Measurements from ENCODE around the gene PDE4B. TPM values are rescaled to one million over a fixed set of nuclear protein-coding genes. Genes with fewer than 3 reads are reported as not detected.

The PDE4B gene
- total and polyA plus RNA-seq, 12 donors: 1.2 to 14.9 (median 3.9) TPM

DNA sequence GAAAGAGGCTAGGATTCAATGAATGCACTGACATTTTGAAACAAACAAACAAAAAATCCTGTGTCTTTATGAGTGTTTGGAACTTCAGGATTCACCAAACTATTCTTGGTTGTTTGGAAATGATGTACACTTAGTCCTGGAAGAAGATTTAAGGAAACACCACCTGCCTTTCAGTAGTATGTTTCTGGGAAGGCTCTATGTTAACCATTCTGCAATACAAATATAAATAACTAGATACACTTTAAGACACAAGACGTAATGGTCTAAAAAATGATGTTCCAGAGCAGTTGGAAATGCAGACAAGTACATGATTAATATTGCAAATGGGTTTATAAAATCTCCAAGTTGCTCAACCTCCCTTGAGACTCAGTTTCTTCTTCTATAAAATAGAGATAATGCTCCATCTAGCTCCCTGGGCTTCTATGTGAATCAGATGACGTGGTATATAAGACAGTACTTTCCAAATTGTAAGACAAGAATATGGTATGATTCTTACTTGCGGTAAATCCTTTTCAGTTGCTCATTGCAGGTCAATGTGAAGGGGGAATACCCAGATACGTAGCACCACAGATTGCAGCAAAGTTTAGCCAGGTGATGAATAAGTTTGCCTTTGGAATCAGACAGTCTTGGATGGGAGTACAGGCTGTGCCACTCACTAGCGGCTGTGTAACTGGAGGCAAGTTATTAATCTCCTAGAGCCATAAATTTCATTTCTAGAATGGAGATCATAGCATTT, 516.5 kb downstream of the PDE4B start:
- TF ChIP-seq, protein P1, sequence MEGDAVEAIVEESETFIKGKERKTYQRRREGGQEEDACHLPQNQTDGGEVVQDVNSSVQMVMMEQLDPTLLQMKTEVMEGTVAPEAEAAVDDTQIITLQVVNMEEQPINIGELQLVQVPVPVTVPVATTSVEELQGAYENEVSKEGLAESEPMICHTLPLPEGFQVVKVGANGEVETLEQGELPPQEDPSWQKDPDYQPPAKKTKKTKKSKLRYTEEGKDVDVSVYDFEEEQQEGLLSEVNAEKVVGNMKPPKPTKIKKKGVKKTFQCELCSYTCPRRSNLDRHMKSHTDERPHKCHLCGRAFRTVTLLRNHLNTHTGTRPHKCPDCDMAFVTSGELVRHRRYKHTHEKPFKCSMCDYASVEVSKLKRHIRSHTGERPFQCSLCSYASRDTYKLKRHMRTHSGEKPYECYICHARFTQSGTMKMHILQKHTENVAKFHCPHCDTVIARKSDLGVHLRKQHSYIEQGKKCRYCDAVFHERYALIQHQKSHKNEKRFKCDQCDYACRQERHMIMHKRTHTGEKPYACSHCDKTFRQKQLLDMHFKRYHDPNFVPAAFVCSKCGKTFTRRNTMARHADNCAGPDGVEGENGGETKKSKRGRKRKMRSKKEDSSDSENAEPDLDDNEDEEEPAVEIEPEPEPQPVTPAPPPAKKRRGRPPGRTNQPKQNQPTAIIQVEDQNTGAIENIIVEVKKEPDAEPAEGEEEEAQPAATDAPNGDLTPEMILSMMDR (IDR thresholded peaks at IDR 0.05): no peak
- TF ChIP-seq POLR2A (IDR thresholded peaks at IDR 0.05): no peak
- WGBS, 4 donors: 84 to 90% (median 86%) methylated on average over 5 of the region's 5 CpGs
- Histone ChIP-seq H3K4me1 (replicated peaks in 1 of 2) (no peaks in the 10 kb centered on the region), H3K27ac (no peak overlapping the region), H3K9me3 (replicated peaks in 1 of 3) (no peaks in the 10 kb centered on the region), H3K36me3 (replicated peaks in 1 of 2) (no peaks in the 10 kb centered on the region), H3K4me3 (no peak overlapping the region), H3K27me3 (no peaks in the 10 kb centered on the region)
- no peak for DNase-seq
- intact Hi-C loops (cut with DNase I): no loop called here

DNA sequence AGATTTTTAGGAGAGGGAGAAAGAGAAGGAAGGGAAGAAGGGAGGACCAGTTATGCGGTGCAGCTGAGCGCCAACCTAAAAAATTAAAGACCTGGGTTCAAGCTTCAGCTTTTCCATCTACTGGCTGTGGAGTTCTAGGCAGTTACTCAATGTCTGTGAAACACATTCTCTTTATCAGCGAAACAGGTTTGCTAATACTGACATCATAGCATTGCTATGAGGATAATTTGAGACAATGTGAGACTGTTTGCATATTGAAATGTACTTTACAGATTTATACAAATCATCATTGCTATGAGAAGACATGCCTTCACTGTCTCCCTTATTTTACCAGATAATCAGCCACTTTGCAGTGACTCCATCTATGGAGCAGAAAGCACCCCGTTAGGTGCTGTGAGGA, 518.4 kb downstream of the PDE4B start:
- Histone ChIP-seq H3K36me3 (replicated peaks in 1 of 2) (no peaks in the 10 kb centered on the region), H3K4me1 (replicated peaks in 1 of 2) (no peaks in the 10 kb centered on the region), H3K27me3 (no peaks in the 10 kb centered on the region), H3K27ac (no peak overlapping the region), H3K4me3 (no peak overlapping the region), H3K9me3 (replicated peaks in 1 of 3) (no peaks in the 10 kb centered on the region)
- DNase-seq: no peak
- no peak for TF ChIP-seq POLR2A (IDR thresholded peaks at IDR 0.05)
- TF ChIP-seq, protein P1 (IDR thresholded peaks at IDR 0.05): no peak
- intact Hi-C loops (cut with DNase I): no loop called here
- 71 to 96% (median 79%) methylated on average over 4 of the region's 4 CpGs for WGBS, 4 donors

DNA sequence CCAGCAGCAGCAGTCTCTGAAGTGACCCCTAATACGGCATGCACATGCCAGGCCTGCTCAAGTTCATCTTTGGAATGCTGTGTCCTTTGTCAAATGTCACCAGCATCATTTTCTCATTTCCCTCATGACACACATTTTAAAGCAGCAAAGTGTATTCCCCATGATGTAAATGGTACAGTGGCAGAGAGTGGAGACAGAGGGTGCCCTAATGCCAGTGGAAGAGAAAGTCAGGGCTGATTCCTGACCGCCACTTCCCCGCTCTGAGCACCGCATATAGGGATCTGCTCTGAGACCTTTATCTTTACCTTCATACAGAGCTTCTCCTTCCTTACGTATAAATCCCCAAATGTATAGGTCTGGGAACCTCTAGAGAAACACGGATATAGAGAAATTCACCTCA, 518.9 kb downstream of the PDE4B start:
- intact Hi-C loops (cut with DNase I): no loop called here
- no peaks in the 10 kb centered on the region for H3K9me3 ChIP-seq (replicated peaks in 1 of 3)
- WGBS, 4 donors: 87 to 92% (median 89%) methylated on average over 6 of the region's 6 CpGs
- H3K4me3 ChIP-seq: no peak overlapping the region
- no peaks in the 10 kb centered on the region for H3K27me3 ChIP-seq
- H3K4me1 ChIP-seq (replicated peaks in 1 of 2): no peaks in the 10 kb centered on the region
- H3K36me3 ChIP-seq (replicated peaks in 1 of 2): no peaks in the 10 kb centered on the region
- no peak for TF ChIP-seq POLR2A (IDR thresholded peaks at IDR 0.05)
- no peak for DNase-seq
- no peak overlapping the region for H3K27ac ChIP-seq

DNA sequence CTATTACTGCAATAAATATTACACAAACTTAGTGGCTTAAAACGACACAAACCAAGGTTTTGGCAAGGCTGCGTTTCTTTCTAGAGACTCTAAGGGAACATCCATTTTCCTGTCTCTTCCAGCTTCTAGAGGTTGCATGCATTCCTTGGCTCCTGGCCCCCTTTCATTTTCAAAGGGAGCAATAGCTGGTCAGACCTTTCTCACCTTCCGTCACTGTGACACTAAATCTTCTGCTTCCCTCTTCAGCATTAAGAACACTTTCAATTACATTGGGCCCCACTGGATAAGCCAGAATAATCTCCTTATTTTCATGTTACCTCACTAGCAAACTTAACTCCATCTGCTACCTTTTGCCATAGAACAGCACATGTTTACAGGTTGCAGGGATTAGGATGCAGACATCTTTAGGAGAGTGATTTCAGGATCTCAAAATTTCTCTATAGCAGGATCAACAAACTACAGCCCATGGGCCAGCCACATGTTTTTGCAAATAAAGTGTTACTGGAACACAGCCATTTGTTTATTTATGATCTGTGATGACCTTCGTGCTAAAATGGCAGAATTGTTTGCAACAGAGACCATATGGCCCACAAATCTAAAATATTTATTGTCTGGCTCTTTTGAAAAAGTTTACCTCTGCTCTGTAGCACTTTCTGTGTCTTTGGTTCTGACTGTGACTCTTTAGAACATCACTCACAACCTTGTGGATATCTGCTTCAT, 519.7 kb downstream of the PDE4B start:
- no peaks in the 10 kb centered on the region for H3K4me1 ChIP-seq (replicated peaks in 1 of 2)
- no peak overlapping the region for H3K4me3 ChIP-seq
- no peak for DNase-seq
- 47 to 57% (median 52%) methylated on average over 4 of the region's 4 CpGs for WGBS, 4 donors
- no peaks in the 10 kb centered on the region for H3K27me3 ChIP-seq
- no peaks in the 10 kb centered on the region for H3K9me3 ChIP-seq (replicated peaks in 1 of 3)
- no peaks in the 10 kb centered on the region for H3K36me3 ChIP-seq (replicated peaks in 1 of 2)
- TF ChIP-seq, protein P1 (IDR thresholded peaks at IDR 0.05): no peak
- no peak for TF ChIP-seq POLR2A (IDR thresholded peaks at IDR 0.05)
- no peak overlapping the region for H3K27ac ChIP-seq
- intact Hi-C loops (cut with DNase I): no loop called here
